IMR-90 (cell line): Measurements from ENCODE around the gene BUB1B. TPM values are rescaled to one million over a fixed set of nuclear protein-coding genes. Genes with fewer than 3 reads are reported as not detected.

Experiments used
- ATAC-seq: fragments of 200-7000 bp; cut with Tn5 transposase; 2 replicates; pipeline ENCODE4 v1.9.1; 2020; ENCODE audit warnings: low read depth, mild to moderate bottlenecking, moderate library complexity
- BruUV-seq: library from RNA; stranded (reverse); fragments of 400-500 nt; replicated peaks from 2 replicates; lab custom pipeline; 2021; lab: Mats Ljungman, UMichigan
- CTCF ChIA-PET: fragments of 300-600 bp; formaldehyde crosslinking; extraction: SDS; loops from one replicate; lab custom pipeline; 2021; ENCODE audit warnings: antibody characterized with exemption; lab: Yijun Ruan, JAX
- POLR2A ChIA-PET: fragments of 300-600 bp; sonication (Branson Sonifier 250); formaldehyde crosslinking; loops from one replicate; lab custom pipeline; 2022; ENCODE audit warnings: antibody characterized with exemption; ENCODE audit not compliant: unreplicated experiment; lab: Charles Lee
- DNase-seq: peaks from one replicate; pipeline ENCODE4 v3.0.0; 2013
- H2AFZ ChIP-seq: replicated peaks from 2 replicates; pipeline ENCODE3; 2013; ENCODE audit warnings: low read length, mild to moderate bottlenecking; ENCODE audit not compliant: poor library complexity
- H2AK5ac ChIP-seq: 2 replicates; pipeline ENCODE4 v1.6.1; 2013; ENCODE audit warnings: low read depth, low read length, inconsistent platforms
- H2AK9ac ChIP-seq: replicated peaks from 2 replicates; pipeline ENCODE3; 2013; ENCODE audit warnings: mild to moderate bottlenecking, low read depth, low read length, moderate library complexity; ENCODE audit not compliant: poor library complexity
- H2BK120ac ChIP-seq: 2 replicates; pipeline ENCODE4 v1.6.1; 2013; ENCODE audit warnings: low read depth, low read length, inconsistent platforms
- H2BK15ac ChIP-seq: 3 replicates; pipeline ENCODE4 v1.6.1; 2013; ENCODE audit warnings: low read depth, low read length, inconsistent platforms
- H2BK20ac ChIP-seq: 2 replicates; pipeline ENCODE4 v1.6.1; 2013; ENCODE audit warnings: low read depth, mild to moderate bottlenecking, inconsistent platforms, low read length, moderate library complexity
- H2BK5ac ChIP-seq: 2 replicates; pipeline ENCODE4 v1.6.1; 2013; ENCODE audit warnings: mild to moderate bottlenecking, low read depth, low read length, inconsistent platforms; ENCODE audit not compliant: poor library complexity, severe bottlenecking
- H3K14ac ChIP-seq: replicated peaks from 2 replicates; pipeline ENCODE4 v1.6.1; 2013; ENCODE audit warnings: low read depth, low read length, inconsistent platforms
- H3K18ac ChIP-seq: 2 replicates; pipeline ENCODE4 v1.6.1; 2013; ENCODE audit warnings: low read depth, low read length, control low read depth
- H3K23ac ChIP-seq: 2 replicates; pipeline ENCODE4 v1.6.1; 2013; ENCODE audit warnings: low read depth, low read length, inconsistent platforms
- H3K27ac ChIP-seq: 2 replicates; pipeline ENCODE4 v1.5.1; 2013; ENCODE audit warnings: mild to moderate bottlenecking, control low read depth, low read length; ENCODE audit not compliant: insufficient read depth
- H3K27me3 ChIP-seq: 2 replicates; pipeline ENCODE4 v1.6.1; 2013; ENCODE audit warnings: low read length; ENCODE audit not compliant: control insufficient read depth, insufficient read depth
- H3K36me3 ChIP-seq: 2 replicates; pipeline ENCODE4 v1.6.1; 2013; ENCODE audit warnings: low read length, mixed read lengths; ENCODE audit not compliant: control insufficient read depth, insufficient read depth
- H3K4ac ChIP-seq: 2 replicates; pipeline ENCODE4 v1.6.1; 2013; ENCODE audit warnings: low read depth, low read length, inconsistent platforms
- H3K4me1 ChIP-seq: 2 replicates; pipeline ENCODE4 v1.6.1; 2013; ENCODE audit warnings: low read length, mixed read lengths; ENCODE audit not compliant: control insufficient read depth, insufficient read depth
- H3K4me2 ChIP-seq: 2 replicates; pipeline ENCODE4 v1.6.1; 2013; ENCODE audit warnings: low read depth, mild to moderate bottlenecking, control low read depth, low read length, moderate library complexity
- H3K4me3 ChIP-seq: 2 replicates; pipeline ENCODE4 v1.5.1; 2013; ENCODE audit warnings: low read depth, mild to moderate bottlenecking, control low read depth, low read length, moderate library complexity; ENCODE audit not compliant: insufficient read depth
- H3K56ac ChIP-seq: 2 replicates; pipeline ENCODE4 v1.6.1; 2013; ENCODE audit warnings: low read length, inconsistent platforms; ENCODE audit not compliant: insufficient read depth; ENCODE audit errors: extremely low read depth
- H3K79me1 ChIP-seq, 2 experiments: 2 replicates each; pipeline ENCODE4 v1.6.1; 2013; ENCODE audit warnings: low read length in 2 of 2, inconsistent platforms in 1 of 2, low read depth in 1 of 2
- H3K9ac ChIP-seq: 2 replicates; pipeline ENCODE4 v1.6.1; 2013; ENCODE audit warnings: low read depth, low read length, control low read depth
- H3K9me1 ChIP-seq: 2 replicates; pipeline ENCODE4 v1.6.1; 2013; ENCODE audit warnings: low read length, inconsistent platforms; ENCODE audit not compliant: insufficient read depth
- H3K9me3 ChIP-seq: 2 replicates; pipeline ENCODE4 v1.6.1; 2013; ENCODE audit warnings: low read length; ENCODE audit not compliant: control insufficient read depth, insufficient read depth
- H4K20me1 ChIP-seq: 2 replicates; pipeline ENCODE4 v1.6.1; 2013; ENCODE audit warnings: low read length, inconsistent platforms; ENCODE audit not compliant: insufficient read depth
- H4K5ac ChIP-seq: 2 replicates; pipeline ENCODE4 v1.6.1; 2013; ENCODE audit warnings: mild to moderate bottlenecking, low read depth, low read length, control low read depth
- H4K8ac ChIP-seq, 2 experiments: 2 replicates each; pipeline ENCODE4 v1.6.1; 2013; ENCODE audit warnings: low read depth in 2 of 2, low read length in 2 of 2, control low read depth in 1 of 2, inconsistent platforms in 1 of 2
- H4K91ac ChIP-seq: 2 replicates; pipeline ENCODE4 v1.6.1; 2013; ENCODE audit warnings: low read depth, low read length, inconsistent platforms; ENCODE audit not compliant: insufficient read depth
- BHLHE40 ChIP-seq: fragments of 150-350 bp; IDR thresholded peaks from 2 replicates; pipeline ENCODE4 v1.6.1; 2016; ENCODE audit warnings: mild to moderate bottlenecking, low read depth, low read length
- CEBPB ChIP-seq: IDR thresholded peaks from 2 replicates; pipeline ENCODE4 v1.6.1; 2012; ENCODE audit warnings: low read depth, low read length, improper control_type of control experiment
- FOS ChIP-seq: fragments of 150-350 bp; IDR thresholded peaks from 2 replicates; pipeline ENCODE4 v1.6.1; 2016; ENCODE audit warnings: low read depth, low read length
- MAFK ChIP-seq: IDR thresholded peaks from 2 replicates; pipeline ENCODE4 v1.6.1; 2012; ENCODE audit warnings: low read depth, low read length, improper control_type of control experiment
- NFE2L2 ChIP-seq: fragments of 150-350 bp; IDR thresholded peaks from 2 replicates; pipeline ENCODE4 v1.6.1; 2016; ENCODE audit warnings: low read depth, mild to moderate bottlenecking, low read length
- POLR2A ChIP-seq: IDR thresholded peaks from 2 replicates; pipeline ENCODE4 v1.6.1; 2012; ENCODE audit warnings: mild to moderate bottlenecking, low read depth, low read length
- RCOR1 ChIP-seq: IDR thresholded peaks from 2 replicates; pipeline ENCODE4 v1.6.1; 2012; ENCODE audit warnings: mild to moderate bottlenecking, low read length, improper control_type of control experiment; ENCODE audit not compliant: insufficient replicate concordance
- WGBS, 2 experiments: methylation state at CpG; one replicate each; pipeline versions ENCODE4 v1.1.5 to v1.1.7; 2013; ENCODE audit warnings: missing lambda C conversion rate in 2 of 2; ENCODE audit not compliant: insufficient read length in 1 of 2; ENCODE audit errors: extremely low coverage in 2 of 2; 5-methylcytosine and 5-hydroxymethylcytosine counted together
- dilution Hi-C: fragments of 300-500 bp; cut with HindIII; formaldehyde crosslinking; loops from one replicate; pipeline ENCODE4 v1.14.3; 2018; ENCODE audit warnings: low sequenced_read_pairs; ENCODE audit not compliant: unreplicated experiment
- in situ Hi-C: fragments of 300-500 bp; cut with MboI; formaldehyde crosslinking; loops from 3 replicates; pipeline ENCODE4 v1.14.3; 2019; ENCODE audit warnings: low sequenced_read_pairs, inconsistent platforms, mixed read lengths
- intact Hi-C: fragments of 100-400 bp; cut with micrococcal nuclease; formaldehyde crosslinking; loops from 2 replicates; pipeline ENCODE4 v1.10.0; 2022
- polyA plus RNA-seq, 3 experiments: library from polyadenylated mRNA; depleted of rRNA; stranded (reverse); fragments of >200 nt; gene quantifications; 2 replicates each; pipeline ENCODE4 v1.2.3, GENCODE V29; 2012; ENCODE audit warnings: low replicate concordance in 1 of 3
- total RNA-seq: library from RNA; depleted of rRNA; stranded (reverse); fragments of >200 nt; gene quantifications from 2 replicates; pipeline ENCODE4 v1.2.3, GENCODE V29; 2012
- TF ChIP-seq, protein P1 (sequence below): fragments of 150-350 bp; IDR thresholded peaks from 2 replicates; pipeline ENCODE4 v1.6.1; 2017; ENCODE audit warnings: mild to moderate bottlenecking, antibody characterized with exemption, low read length, low read depth
- TF ChIP-seq, protein P2 (sequence below): conservative IDR thresholded peaks from 2 replicates; pipeline ENCODE4 v1.5.1; 2012; ENCODE audit warnings: mild to moderate bottlenecking, low read depth, low read length, improper control_type of control experiment
- TF ChIP-seq, protein P3 (sequence below): fragments of 150-350 bp; IDR thresholded peaks from 2 replicates; pipeline ENCODE4 v1.6.1; 2016; ENCODE audit warnings: low read depth, mild to moderate bottlenecking, low read length, moderate library complexity, borderline replicate concordance

BUB1B gene
- total and polyA plus RNA-seq, 2 of the 4 experiments (the other 2 are of a cell fraction): 15.6 to 24.7 TPM

DNA sequence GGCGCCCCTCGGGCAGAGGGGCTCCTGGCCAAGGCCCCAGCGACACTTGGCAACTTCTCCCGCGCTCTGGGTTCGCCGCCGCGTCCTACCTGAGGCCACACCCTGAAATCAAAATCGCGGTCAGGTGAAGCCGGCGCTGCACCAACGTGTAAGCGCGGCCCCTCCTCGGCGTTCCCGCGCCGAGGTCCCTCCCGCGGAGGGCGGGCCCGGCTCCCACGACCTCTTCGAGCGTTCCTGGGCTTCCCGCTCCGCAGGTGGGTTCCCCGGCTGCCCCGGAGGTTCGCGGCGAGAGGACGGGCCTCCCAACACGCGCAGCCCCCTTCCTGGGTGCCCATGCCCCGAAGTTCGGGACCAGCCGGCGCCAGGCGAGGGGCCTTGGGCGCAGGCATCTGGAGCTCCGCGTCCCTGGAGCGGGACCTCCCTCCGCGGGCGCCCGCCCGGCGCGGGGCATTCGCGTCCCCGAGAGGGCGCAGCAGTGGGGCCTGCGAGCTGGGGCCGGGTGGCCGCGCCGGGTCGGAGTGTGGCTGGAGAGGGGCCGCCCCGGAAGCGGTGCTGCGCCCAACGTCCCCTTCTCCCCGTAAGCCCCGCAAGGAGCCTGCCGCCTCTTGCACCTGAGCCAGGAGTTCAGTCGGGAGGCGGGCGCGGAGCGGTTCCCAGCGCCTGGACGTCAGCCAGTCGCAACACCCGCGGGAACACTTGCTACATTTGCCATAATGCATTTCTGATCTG, 91.7 kb downstream of the BUB1B start:
- Histone ChIP-seq H3K23ac (no peak overlapping the region), H4K8ac (no peak overlapping the region), H3K18ac (no peak overlapping the region), H3K4me3 (peak overlapping the region; percentile 40), H2AK9ac (peak overlapping the region; percentile 11), H4K20me1 (no peaks in the 10 kb centered on the region), H3K4me2 (peak overlapping the region; percentile 67), H3K4ac (no peak overlapping the region), H2BK120ac (no peak overlapping the region), H2BK5ac (no peak overlapping the region), H3K9ac (no peak overlapping the region), H4K5ac (no peak overlapping the region), H3K9me3 (no peaks in the 10 kb centered on the region), H2AFZ (peak overlapping the region; percentile 87), H3K14ac (no peak overlapping the region), H3K9me1 (no peaks in the 10 kb centered on the region; the same call in 1 of the 2 replicates), H4K91ac (no peak overlapping the region), H3K56ac (no peak overlapping the region), H3K27ac (no peak overlapping the region), H2BK20ac (no peak overlapping the region), H3K79me1 (no peaks in the 10 kb centered on the region), H3K4me1 (peaks cover 2% of the 10 kb centered on the region; the same call in 1 of the 2 replicates), H2BK15ac (no peak overlapping the region), H2AK5ac (no peak overlapping the region), H3K36me3 (no peaks in the 10 kb centered on the region), H3K27me3 (peaks cover 51% of the 10 kb centered on the region)
- DNase-seq (no peak), ATAC-seq (peak; percentile 68)
- dilution Hi-C loops (no loop called here), in situ Hi-C loops (no loop called here), intact Hi-C loops (no loop called here)
- ChIA-PET CTCF (no interaction called here), POLR2A (no interaction called here)
- BruUV-seq: no TSS peak
- 4% methylated on average over 48 of the region's 82 CpGs; no CpG with 5 or more reads in 1 of the 2 experiments for WGBS, 2 experiments
- TF ChIP-seq FOS: no peak
- TF ChIP-seq NFE2L2: no peak
- no peak for TF ChIP-seq RCOR1
- no peak for TF ChIP-seq MAFK
- no peak for TF ChIP-seq CEBPB
- no peak for TF ChIP-seq BHLHE40
- TF ChIP-seq, protein P1, sequence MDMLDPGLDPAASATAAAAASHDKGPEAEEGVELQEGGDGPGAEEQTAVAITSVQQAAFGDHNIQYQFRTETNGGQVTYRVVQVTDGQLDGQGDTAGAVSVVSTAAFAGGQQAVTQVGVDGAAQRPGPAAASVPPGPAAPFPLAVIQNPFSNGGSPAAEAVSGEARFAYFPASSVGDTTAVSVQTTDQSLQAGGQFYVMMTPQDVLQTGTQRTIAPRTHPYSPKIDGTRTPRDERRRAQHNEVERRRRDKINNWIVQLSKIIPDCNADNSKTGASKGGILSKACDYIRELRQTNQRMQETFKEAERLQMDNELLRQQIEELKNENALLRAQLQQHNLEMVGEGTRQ: no peak
- TF ChIP-seq, protein P2, sequence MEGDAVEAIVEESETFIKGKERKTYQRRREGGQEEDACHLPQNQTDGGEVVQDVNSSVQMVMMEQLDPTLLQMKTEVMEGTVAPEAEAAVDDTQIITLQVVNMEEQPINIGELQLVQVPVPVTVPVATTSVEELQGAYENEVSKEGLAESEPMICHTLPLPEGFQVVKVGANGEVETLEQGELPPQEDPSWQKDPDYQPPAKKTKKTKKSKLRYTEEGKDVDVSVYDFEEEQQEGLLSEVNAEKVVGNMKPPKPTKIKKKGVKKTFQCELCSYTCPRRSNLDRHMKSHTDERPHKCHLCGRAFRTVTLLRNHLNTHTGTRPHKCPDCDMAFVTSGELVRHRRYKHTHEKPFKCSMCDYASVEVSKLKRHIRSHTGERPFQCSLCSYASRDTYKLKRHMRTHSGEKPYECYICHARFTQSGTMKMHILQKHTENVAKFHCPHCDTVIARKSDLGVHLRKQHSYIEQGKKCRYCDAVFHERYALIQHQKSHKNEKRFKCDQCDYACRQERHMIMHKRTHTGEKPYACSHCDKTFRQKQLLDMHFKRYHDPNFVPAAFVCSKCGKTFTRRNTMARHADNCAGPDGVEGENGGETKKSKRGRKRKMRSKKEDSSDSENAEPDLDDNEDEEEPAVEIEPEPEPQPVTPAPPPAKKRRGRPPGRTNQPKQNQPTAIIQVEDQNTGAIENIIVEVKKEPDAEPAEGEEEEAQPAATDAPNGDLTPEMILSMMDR: no peak
- TF ChIP-seq, protein P3, sequence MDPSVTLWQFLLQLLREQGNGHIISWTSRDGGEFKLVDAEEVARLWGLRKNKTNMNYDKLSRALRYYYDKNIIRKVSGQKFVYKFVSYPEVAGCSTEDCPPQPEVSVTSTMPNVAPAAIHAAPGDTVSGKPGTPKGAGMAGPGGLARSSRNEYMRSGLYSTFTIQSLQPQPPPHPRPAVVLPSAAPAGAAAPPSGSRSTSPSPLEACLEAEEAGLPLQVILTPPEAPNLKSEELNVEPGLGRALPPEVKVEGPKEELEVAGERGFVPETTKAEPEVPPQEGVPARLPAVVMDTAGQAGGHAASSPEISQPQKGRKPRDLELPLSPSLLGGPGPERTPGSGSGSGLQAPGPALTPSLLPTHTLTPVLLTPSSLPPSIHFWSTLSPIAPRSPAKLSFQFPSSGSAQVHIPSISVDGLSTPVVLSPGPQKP: no peak
- no peak for TF ChIP-seq POLR2A
